HG02623 (cell line): ENCODE data around the gene KIF13A.
"Not testable (repeated sequence)": the region's sequence is repeated elsewhere in the genome, so short reads cannot be mapped to it uniquely, and the experiment has no call there.

Experiments
- ATAC-seq: cut with Tn5 transposase; IDR thresholded peaks from one replicate; pipeline ENCODE4 v1.9.1; 2021; ENCODE audit warnings: moderate library complexity; ENCODE audit not compliant: unreplicated experiment

Gene KIF13A

GRCh38 chr6:17971128-17972073 lies 16.0 kb downstream of the KIF13A start:
- no peak for ATAC-seq

- ATAC-seq = no peak
Observed at GRCh38 chr6:17968876-17969275, 18.6 kb downstream of the KIF13A start.

GRCh38 chr6:17967668-17968518 lies 19.5 kb downstream of the KIF13A start:
- ATAC-seq = no peak

- no peak for ATAC-seq
Observed at GRCh38 chr6:17966451-17966850, 21.0 kb downstream of the KIF13A start.

GRCh38 chr6:17965397-17965796 lies 22.0 kb downstream of the KIF13A start:
- ATAC-seq = no peak

GRCh38 chr6:17964633-17965032 lies 22.8 kb downstream of the KIF13A start:
- no peak for ATAC-seq

- no peak for ATAC-seq
Observed at GRCh38 chr6:17962436-17963031, 24.9 kb downstream of the KIF13A start.

GRCh38 chr6:17959302-17959701 lies 28.1 kb downstream of the KIF13A start:
- no peak for ATAC-seq

GRCh38 chr6:17957904-17958620 lies 29.4 kb downstream of the KIF13A start:
- no peak for ATAC-seq

GRCh38 chr6:17957498-17957897 lies 29.9 kb downstream of the KIF13A start:
- ATAC-seq = peak; percentile 66

GRCh38 chr6:17957086-17957485 lies 30.3 kb downstream of the KIF13A start:
- ATAC-seq = no peak

GRCh38 chr6:17950095-17950494 lies 37.3 kb downstream of the KIF13A start:
- ATAC-seq = no peak

- no peak for ATAC-seq
Observed at GRCh38 chr6:17949168-17949567, 38.3 kb downstream of the KIF13A start.

GRCh38 chr6:17948725-17949124 lies 38.7 kb downstream of the KIF13A start:
- ATAC-seq = no peak

GRCh38 chr6:17947574-17947973 lies 39.9 kb downstream of the KIF13A start:
- not testable (repeated sequence) for ATAC-seq

- ATAC-seq = no peak
Observed at GRCh38 chr6:17945575-17945974, 41.9 kb downstream of the KIF13A start.

GRCh38 chr6:17945111-17945510 lies 42.3 kb downstream of the KIF13A start:
- no peak for ATAC-seq

- ATAC-seq = no peak
Observed at GRCh38 chr6:17941318-17941717, 46.1 kb downstream of the KIF13A start.

- no peak for ATAC-seq
Observed at GRCh38 chr6:17940151-17940792, 47.2 kb downstream of the KIF13A start.

GRCh38 chr6:17938901-17939300 lies 48.5 kb downstream of the KIF13A start:
- ATAC-seq = no peak
